HG03565 (cell line): Measurements from ENCODE around the gene DUXB.
A peak's percentile ranks its signal among the peaks of the same experiment; 100 is the strongest.

Source experiments
- ATAC-seq: cut with Tn5 transposase; IDR thresholded peaks from one replicate; pipeline ENCODE4 v1.9.1; 2021; ENCODE audit warnings: mild to moderate bottlenecking, moderate library complexity; ENCODE audit not compliant: unreplicated experiment

The DUXB gene

DNA sequence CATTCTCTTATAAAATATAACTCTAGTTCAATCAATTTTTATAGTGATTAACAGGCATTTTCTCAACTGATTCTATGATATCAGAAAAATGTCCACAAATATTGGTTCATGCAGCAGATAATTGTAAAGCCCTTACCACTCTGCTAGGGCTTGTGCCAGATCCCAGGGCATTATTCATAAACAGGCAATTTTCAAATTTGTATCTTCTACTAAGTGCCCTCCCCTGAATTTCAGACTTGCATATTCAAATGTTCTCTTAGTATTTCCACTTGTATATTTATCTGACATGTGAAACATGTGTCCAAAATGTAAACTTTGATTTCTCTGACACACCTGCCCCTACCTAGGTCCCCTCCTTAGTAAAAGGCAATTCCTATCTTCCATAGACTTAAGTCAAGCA lies 33.8 kb downstream of the DUXB start:
- no peak for ATAC-seq

DNA sequence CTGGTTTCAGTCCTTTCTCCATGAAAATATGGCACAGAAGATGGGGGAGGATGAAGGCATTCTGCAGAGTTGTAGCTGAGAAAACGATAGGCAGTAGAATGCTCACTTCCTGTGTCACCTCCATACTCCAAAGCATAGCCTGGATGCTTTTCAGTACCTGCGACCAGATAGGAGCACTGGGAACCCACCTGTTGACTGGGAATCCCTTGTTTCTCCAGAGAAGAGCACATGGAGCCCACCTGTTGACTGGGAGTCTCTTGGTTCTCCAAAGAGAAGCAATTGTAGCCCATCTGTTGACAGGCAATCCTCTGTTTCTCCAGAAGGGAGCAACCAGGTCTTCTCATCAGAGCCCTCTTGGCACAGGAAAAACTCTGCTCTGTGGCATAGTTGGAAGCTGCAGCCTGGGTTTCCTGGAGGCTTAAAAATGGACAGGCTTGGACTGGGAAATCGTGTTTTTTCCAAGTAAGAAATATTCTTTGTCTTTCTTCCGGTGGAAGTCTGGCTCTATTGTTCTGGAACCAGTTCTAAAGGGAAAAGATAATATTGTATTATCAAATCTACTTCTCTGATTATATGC lies 40.4 kb downstream of the DUXB start:
- no peak for ATAC-seq

DNA sequence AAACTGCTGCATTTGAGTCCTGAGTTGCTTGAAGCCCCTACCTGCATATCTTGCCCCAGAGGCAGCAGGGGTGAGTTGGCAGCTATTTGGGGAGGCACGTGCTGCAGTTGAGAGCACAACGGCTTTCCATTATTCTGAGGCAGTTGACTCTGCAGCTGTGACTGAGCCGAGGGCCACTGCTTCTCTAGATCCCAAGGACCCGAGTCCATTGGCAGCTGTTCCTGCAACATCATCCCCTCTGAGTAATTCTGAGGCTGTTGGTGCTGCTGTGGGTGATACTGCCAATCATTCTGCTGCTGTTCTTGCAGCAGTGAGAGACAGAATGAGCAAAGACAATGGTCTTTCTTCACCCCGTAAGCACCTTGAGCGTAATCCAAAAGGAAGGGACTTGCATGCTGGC lies 40.9 kb downstream of the DUXB start:
- ATAC-seq: no peak

DNA sequence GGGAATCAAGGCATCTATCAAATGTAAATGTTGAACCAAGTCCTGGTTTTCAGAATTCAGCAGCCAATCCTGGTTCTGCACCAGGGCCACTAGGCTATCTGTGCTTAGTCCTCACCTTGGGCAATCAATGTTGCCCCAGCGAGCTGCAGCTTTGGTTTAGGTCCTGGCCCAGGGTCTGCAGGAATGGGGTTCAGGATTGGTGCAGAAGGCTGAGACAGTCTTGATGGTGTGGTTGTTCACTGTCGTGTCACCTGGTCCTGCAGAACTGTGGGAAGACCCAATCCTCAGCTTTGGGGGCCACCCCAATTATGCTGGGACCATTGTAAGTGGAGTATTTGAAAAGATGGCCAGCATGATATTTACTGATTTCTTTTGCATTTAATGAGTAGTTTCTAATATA lies 43.1 kb downstream of the DUXB start:
- ATAC-seq: no peak

DNA sequence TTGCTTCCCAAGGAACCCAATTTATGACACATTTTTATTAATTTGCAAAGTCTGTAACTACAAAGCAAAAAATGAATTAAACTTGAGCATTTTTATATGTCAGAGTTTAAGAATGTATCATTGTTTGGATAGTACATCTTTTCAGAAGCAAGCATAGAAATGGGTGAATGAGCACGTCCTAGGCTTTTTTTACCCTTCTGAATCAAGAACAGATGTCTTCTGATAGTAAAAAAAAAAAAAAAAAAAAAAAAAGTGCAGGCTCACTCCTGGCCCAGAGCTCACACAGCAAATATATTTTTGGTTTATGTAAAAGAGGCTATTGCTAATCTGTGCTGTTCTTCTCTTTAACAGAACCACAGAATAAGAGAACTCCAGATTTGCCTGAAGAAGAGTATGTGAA lies 47.3 kb downstream of the DUXB start:
- no peak for ATAC-seq

DNA sequence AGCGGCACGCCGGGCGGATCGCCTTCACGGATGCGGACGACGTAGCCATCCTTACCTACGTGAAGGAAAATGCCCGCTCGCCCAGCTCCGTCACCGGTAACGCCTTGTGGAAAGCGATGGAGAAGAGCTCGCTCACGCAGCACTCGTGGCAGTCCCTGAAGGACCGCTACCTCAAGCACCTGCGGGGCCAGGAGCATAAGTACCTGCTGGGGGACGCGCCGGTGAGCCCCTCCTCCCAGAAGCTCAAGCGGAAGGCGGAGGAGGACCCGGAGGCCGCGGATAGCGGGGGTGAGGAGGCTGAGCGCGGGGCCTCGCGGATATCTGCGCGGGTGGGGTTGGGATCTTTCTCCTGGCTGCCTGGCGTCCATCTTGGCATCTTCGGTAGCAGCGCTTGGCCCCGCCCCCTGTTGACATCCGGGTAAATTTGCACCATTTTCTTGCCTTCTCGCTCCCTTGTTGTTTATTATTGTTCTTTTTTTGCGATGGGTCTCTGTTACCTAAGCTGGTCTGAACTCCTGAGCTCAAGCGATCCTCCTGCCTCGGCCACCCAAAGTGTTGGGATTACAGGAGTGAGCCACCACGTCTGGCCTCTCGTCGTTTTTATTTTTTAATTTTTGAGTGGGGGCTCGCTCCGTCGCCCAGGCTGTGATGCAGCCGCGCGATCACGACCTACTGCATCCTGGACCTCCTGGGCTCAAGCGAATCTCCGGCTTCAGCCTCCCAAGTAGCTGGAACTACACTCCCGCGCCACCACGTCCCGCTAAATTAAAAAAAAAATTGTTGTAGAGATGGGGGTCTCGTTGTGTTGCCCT lies 52.8 kb downstream of the DUXB start:
- ATAC-seq: peak; percentile 5

DNA sequence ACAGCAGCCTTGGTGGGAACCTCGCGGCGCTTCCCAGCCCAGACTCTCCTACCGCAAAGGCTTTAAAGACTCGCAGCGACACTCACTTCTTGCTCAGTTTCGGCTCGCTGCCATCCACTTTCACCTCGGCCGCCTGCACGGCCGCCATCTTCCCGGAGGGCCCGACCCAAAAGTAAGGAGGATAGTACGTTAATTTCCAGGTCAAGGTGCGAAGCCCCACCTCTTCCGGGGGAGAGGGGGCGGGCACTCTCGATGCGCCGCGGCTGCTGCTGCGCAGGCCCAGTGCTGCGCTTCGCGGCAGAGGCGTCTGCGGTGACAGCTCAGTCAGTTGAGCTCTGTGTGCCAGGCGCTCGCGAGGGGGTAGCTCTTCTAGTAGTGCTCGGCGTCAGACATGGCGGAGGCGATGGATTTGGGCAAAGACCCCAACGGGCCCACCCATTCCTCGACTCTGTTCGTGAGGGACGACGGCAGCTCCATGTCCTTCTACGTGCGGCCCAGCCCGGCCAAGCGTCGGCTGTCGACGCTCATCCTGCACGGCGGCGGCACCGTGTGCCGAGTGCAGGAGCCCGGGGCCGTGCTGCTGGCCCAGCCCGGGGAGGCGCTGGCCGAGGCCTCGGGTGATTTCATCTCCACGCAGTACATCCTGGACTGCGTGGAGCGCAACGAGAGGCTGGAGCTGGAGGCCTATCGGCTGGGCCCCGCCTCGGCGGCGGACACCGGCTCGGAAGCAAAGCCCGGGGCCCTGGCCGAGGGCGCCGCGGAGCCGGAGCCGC lies 53.6 kb downstream of the DUXB start, which contains the start of the genes KARS1 and TERF2IP:
TSS of gene KARS1 (minus strand) at position 174 of the 773 bp plus-strand sequence. CDS start at position 148, 26 bp downstream.
TSS of gene TERF2IP (plus strand) at position 282 of the 773 bp plus-strand sequence. CDS start at position 392, 110 bp downstream.
- ATAC-seq: peak; percentile 79

DNA sequence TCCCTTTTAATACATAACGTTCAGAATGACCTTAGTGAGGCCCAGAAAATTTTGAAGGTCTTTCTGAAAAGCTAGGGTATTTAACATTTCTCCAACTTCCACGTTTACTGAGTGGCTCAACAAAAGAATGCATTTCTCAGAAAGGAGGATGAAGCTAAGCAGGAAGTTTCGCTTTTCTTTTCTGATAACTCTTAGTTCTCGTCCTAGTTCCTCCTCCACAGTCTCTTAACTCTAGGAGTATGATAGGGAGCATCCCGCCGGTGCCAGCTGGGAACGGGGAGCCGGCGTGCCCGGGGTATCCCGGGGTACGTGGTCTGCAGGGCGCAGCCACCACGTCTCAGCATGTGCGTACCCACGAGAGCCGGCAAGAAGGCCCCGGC lies 54.2 kb downstream of the DUXB start:
- peak; percentile 7 for ATAC-seq

DNA sequence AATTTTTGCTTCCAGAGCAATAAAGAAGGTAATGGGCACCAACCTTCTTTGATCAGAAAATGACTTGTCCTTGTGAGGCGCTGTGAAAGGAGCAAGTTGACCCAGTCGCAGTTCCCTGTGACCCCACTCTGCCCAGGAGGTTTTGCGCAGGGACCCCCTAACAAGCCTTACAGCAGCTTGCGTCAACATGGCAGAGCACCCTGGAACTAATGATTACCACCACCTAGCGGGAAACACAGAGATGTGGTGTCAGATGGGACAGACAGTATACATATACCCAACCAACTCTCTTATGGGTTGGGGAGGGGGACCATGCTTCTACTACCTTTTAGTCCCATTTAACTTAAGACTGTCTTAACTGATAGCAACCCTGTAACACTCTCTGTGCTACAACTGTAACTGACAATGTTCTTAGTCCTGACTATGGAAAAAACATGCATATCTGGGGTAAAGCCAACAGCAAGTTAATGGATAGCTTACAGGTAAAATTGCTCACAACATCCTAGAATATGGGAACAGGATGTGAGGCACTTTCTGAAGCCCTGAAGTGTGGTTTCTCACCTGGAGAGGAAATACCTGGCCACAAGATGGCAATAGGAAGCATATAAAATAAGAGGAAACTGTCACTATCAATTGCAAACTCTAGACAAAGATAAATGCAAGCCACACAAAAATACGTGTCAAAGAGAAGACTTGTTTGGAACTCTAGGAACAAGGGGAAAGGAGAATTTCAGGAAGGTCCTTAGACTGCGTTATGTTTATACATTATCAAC lies 56.8 kb downstream of the DUXB start:
- no peak for ATAC-seq
